ENCODE measurements around the gene STX3. TPM values are rescaled to one million over a fixed set of nuclear protein-coding genes. Genes with fewer than 3 reads are reported as not detected.

The STX3 gene
- total RNA-seq: 76.5 and 76.8 TPM in 2 replicates

DNA sequence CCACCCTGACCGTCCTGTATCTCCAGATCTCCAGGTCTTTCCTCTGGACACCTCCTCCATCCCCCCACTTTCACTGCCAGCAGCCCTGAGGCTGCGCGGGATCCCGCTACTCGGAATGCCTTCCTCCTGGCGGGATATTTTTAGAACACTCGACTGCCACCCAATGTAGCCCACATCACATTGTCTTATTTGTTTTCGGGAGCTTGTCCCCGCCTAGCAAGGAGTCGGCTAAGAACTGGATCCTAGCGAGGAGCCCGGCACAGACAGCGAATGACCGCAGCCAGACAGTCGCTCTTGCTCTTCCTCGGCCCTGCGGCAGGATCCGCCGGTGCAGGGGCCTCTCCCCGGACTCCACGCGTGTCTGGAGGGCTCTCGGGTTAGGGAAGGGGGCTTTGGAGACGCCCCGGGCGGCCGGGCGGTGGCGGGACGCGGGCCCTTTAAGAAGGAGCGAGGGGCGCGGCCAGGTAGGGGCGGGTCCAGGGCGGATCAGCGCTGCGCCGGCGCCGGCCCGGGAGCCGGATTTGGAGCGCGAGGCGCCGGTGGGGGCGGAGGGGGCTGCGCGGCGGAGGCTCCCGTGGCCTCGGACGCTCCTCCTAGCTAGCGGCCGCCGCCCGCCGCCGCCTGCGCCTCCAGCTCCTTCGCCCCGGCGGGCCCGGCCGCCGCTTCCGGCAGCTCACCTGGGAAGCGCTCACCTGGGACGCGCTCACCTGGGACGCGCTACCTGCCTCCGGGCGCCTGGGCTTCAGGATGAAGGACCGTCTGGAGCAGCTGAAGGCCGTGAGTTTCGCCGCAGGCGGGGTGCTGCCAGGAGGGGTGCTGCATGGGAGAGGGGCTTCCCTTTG, at the start of gene STX3:
STX3 (plus strand) TSS at position 518 of the 842 bp plus-strand sequence; CDS start at position 748, 230 bp downstream.

DNA sequence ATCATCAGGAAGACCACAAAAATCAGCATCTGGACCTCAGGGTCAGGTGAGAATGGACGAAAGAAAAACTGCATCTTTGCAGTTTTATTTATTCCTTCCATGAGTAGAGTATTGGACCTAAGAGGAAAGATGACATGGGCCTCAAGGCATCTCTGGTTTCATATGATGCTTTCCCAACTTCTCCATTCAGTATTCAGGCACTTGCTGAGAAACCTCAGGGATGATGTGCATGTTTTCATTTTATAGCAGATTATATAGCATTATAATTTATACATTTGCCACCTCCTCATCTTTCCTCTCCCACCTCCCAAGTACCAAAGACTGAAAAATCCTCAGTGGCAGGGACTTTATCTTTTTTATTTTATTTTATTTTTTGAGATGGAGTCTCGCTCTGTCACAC, 41.4 kb upstream of the STX3 start, which contains the start of gene OR10V1:
OR10V1 (minus strand) TSS at position 101 of the 400 bp plus-strand sequence; CDS start at position 101, 0 bp downstream.

DNA sequence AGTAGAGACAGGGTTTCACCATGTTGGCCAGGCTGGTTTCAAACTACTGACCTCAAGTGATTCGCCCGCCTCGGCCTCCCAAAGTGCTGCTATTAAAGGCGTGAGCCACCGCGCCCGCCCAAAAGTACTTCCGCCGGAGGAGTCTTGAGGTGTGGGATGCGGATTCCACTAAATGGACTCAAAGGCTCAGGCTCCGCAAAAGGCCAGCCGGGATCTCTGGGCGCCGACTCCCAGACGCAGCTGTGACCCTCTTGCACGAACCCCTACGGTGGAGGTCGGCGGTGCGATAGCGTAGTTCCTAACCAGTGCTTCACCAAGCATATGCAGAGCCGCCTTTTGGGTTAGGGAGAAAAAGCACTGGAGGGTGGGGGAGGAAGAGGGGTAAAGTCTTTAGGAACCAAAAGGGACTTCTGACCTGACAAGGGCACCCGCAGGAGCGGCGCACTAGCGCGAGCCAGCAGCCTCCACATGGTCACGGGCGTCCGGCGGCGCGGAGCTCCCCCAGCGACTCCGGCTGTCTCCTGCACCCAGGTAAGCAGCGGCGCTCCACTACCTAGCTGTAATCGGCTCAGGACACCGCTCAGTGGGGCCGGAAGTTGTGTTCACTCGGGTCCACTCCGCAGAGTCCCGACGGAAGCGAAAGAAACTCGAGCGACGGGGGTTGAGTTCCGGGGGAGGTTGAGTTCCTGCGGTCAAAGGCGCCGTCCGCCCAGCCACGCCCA, 55.2 kb downstream of the STX3 start, which contains the start of gene MRPL16:
MRPL16 (minus strand) TSS at position 590 of the 722 bp plus-strand sequence; CDS start at position 470, 120 bp downstream.

DNA sequence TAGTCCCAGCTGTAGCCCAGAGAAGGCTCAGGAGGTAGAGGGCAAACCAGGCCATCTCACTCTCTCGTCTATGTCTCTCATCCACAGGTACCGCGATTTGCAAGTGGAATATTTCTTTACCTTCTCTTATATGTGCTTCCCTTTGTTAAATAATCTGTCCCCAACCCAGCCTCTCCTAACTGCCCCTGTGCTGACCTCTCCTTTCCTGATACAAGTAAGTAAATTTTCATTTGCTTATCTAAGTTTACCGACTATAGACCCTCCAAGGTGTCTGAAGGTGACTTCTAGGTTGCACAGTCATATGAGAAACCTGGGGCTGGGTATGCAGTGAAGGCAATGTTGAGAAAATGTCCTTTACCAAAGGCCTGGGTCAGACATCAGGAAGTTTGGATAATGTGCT, 90.2 kb downstream of the STX3 start, which contains the start of gene CBLIF:
CBLIF (minus strand) TSS at position 101 of the 400 bp plus-strand sequence; CDS start at position 55, 46 bp downstream.

Other genes with a start within 250 kb of the STX3 start
- not detected in 2 replicates for gene OR4D9, start 243.8 kb upstream of the STX3 start, total RNA-seq
- gene OSBP, start 139.6 kb upstream of the STX3 start, total RNA-seq: 36.3 and 36.9 TPM in 2 replicates
- gene PATL1, start 86.3 kb upstream of the STX3 start, total RNA-seq: 16.0 and 19.9 TPM in 2 replicates
- gene OR10V1, start 41.5 kb upstream of the STX3 start, total RNA-seq: not detected in 2 replicates
- gene MRPL16, start 55.4 kb downstream of the STX3 start, total RNA-seq: 32.3 and 35.6 TPM in 2 replicates
- gene CBLIF, start 90.1 kb downstream of the STX3 start, total RNA-seq: not detected in 2 replicates
- 0.10 TPM in 1 of 2 replicates, not detected in the other for gene TCN1, start 111.1 kb downstream of the STX3 start, total RNA-seq
- gene OOSP3, start 123.4 kb downstream of the STX3 start, total RNA-seq: not detected in 2 replicates
- not detected in 2 replicates for gene OOSP1, start 183.1 kb downstream of the STX3 start, total RNA-seq
- gene OOSP4A, start 208.7 kb downstream of the STX3 start, total RNA-seq: not detected in 2 replicates